Liver (tissue), 9 donors: ENCODE results near the gene ELAVL1. TPM values are rescaled to one million over a fixed set of nuclear protein-coding genes. Genes with fewer than 3 reads are reported as not detected.

ENCODE experiments used
- DNase-seq: peaks from one replicate; pipeline ENCODE4 v3.0.0-alpha.2; 2017; ENCODE audit warnings: low spot score
- H3K27ac ChIP-seq, 2 donors: one replicate each; pipeline ENCODE4 v1.7.0; 2013; ENCODE audit warnings: inconsistent platforms in 2 of 2, low read length in 2 of 2, control low read depth in 1 of 2, low read depth in 1 of 2, mild to moderate bottlenecking in 1 of 2
- H3K27me3 ChIP-seq, 4 donors: one replicate each; pipeline versions ENCODE4 v1.6.1 to v1.7.0; 2013; ENCODE audit warnings: low read length in 3 of 4, inconsistent platforms in 1 of 4, mild to moderate bottlenecking in 1 of 4, moderate library complexity in 1 of 4; ENCODE audit not compliant: control insufficient read depth in 4 of 4, insufficient read depth in 4 of 4
- H3K36me3 ChIP-seq, 4 donors: one replicate each; pipeline versions ENCODE4 v1.6.1 to v1.7.0; 2013; ENCODE audit warnings: low read length in 3 of 4, mild to moderate bottlenecking in 3 of 4, low read depth in 1 of 4, moderate library complexity in 1 of 4; ENCODE audit not compliant: control insufficient read depth in 4 of 4, insufficient read depth in 3 of 4
- H3K4me1 ChIP-seq, 4 donors: one replicate each; pipeline versions ENCODE4 v1.6.1 to v1.7.0; 2013; ENCODE audit warnings: low read length in 3 of 4, mild to moderate bottlenecking in 3 of 4, moderate library complexity in 1 of 4; ENCODE audit not compliant: control insufficient read depth in 4 of 4, insufficient read depth in 4 of 4
- H3K4me3 ChIP-seq, 3 donors: one replicate each; pipeline versions ENCODE4 v1.6.1 to v1.7.0; 2013; ENCODE audit warnings: low read length in 3 of 3, control low read depth in 1 of 3, low read depth in 1 of 3, mild to moderate bottlenecking in 1 of 3
- H3K9ac ChIP-seq, 2 donors: one replicate each; pipeline ENCODE4 v1.7.0; 2013; ENCODE audit warnings: low read length in 2 of 2, mild to moderate bottlenecking in 2 of 2, moderate library complexity in 2 of 2, control low read depth in 1 of 2, low read depth in 1 of 2
- H3K9me3 ChIP-seq, 4 donors: one replicate each; pipeline versions ENCODE4 v1.6.1 to v1.7.0; 2013; ENCODE audit warnings: low read length in 3 of 4; ENCODE audit not compliant: control insufficient read depth in 4 of 4
- EGR1 ChIP-seq, 2 donors: IDR thresholded peaks; 2 replicates each; pipeline ENCODE4 v1.6.1; 2016 to 2018; ENCODE audit warnings: antibody characterized with exemption in 2 of 2, low read depth in 2 of 2
- FOXA1 ChIP-seq: IDR thresholded peaks from 2 replicates; pipeline ENCODE4 v1.6.1; 2016; ENCODE audit warnings: antibody characterized with exemption
- FOXA2 ChIP-seq: IDR thresholded peaks from 2 replicates; pipeline ENCODE4 v1.6.1; 2016; ENCODE audit warnings: antibody characterized with exemption
- GABPA ChIP-seq, 2 donors: IDR thresholded peaks in 1 of 2; conservative IDR thresholded peaks in 1 of 2; 2 replicates each; pipeline ENCODE4 v1.6.1; 2016; ENCODE audit warnings: antibody characterized with exemption in 2 of 2, mild to moderate bottlenecking in 1 of 2, moderate library complexity in 1 of 2
- HNF4A ChIP-seq, 2 donors: conservative IDR thresholded peaks; 2 replicates each; pipeline ENCODE4 v1.6.1; 2016; ENCODE audit warnings: antibody characterized with exemption in 2 of 2, mild to moderate bottlenecking in 2 of 2
- HNF4G ChIP-seq: IDR thresholded peaks from 2 replicates; pipeline ENCODE4 v1.6.1; 2016; ENCODE audit warnings: antibody characterized with exemption
- JUND ChIP-seq, 2 donors: IDR thresholded peaks; 2 replicates each; pipeline ENCODE4 v1.6.1; 2016; ENCODE audit warnings: antibody characterized with exemption in 2 of 2
- NR2F2 ChIP-seq: IDR thresholded peaks from 2 replicates; pipeline ENCODE4 v1.6.1; 2016; ENCODE audit warnings: antibody characterized with exemption
- RAD21 ChIP-seq, 2 donors: IDR thresholded peaks; 2 replicates each; pipeline ENCODE4 v1.6.1; 2016; ENCODE audit warnings: antibody characterized with exemption in 2 of 2, mild to moderate bottlenecking in 2 of 2
- RXRA ChIP-seq, 2 donors: IDR thresholded peaks; 2 replicates each; pipeline ENCODE4 v1.6.1; 2017 to 2018; ENCODE audit warnings: antibody characterized with exemption in 2 of 2, mild to moderate bottlenecking in 1 of 2
- SP1 ChIP-seq: IDR thresholded peaks from 2 replicates; pipeline ENCODE4 v1.6.1; 2018; ENCODE audit warnings: antibody characterized with exemption, mild to moderate bottlenecking
- TAF1 ChIP-seq: conservative IDR thresholded peaks from 2 replicates; pipeline ENCODE4 v1.6.1; 2016; ENCODE audit warnings: antibody characterized with exemption, mild to moderate bottlenecking
- YY1 ChIP-seq: IDR thresholded peaks from 2 replicates; pipeline ENCODE4 v1.6.1; 2016; ENCODE audit warnings: antibody characterized with exemption, mild to moderate bottlenecking
- ZBTB33 ChIP-seq: IDR thresholded peaks from 2 replicates; pipeline ENCODE4 v1.6.1; 2016; ENCODE audit warnings: antibody characterized with exemption
- WGBS: extraction: QIAGEN DNeasy Blood & Tissue Kit; methylation state at CpG from one replicate; pipeline ENCODE4 v1.1.7; 2013; 5-methylcytosine and 5-hydroxymethylcytosine counted together
- polyA plus RNA-seq, 2 donors: library from polyadenylated mRNA; stranded (reverse) in 1 of 2; unstranded in 1 of 2; fragments of 200-250 nt in 1 of 2; fragments of >200 nt in 1 of 2; fragmentation: Nextera tagmentation in 1 of 2; extraction: Ambion mirVana in 1 of 2; gene quantifications; one replicate each; pipeline versions ENCODE4 v1.2.1 to v1.2.3, GENCODE V29; 2013 to 2015
- total RNA-seq, 2 donors: library from RNA; depleted of rRNA; stranded (reverse); fragments of >200 nt; gene quantifications; one replicate each; pipeline ENCODE4 v1.2.3, GENCODE V29; 2014
- TF ChIP-seq, protein P1 (sequence below): fragments of 150-350 bp; IDR thresholded peaks from 2 replicates; pipeline ENCODE4 v1.5.1; 2017; ENCODE audit warnings: improper control_type of control experiment, low read depth, low read length; ENCODE audit not compliant: missing input control
- TF ChIP-seq, protein P2 (sequence below): IDR thresholded peaks from 2 replicates; pipeline ENCODE4 v1.6.1; 2016; ENCODE audit warnings: antibody characterized with exemption
- TF ChIP-seq, protein P3 (sequence below): IDR thresholded peaks from 2 replicates; pipeline ENCODE4 v1.6.1; 2016; ENCODE audit warnings: antibody characterized with exemption, mild to moderate bottlenecking
- TF ChIP-seq, protein P4 (sequence below): IDR thresholded peaks from 2 replicates; pipeline ENCODE4 v1.6.1; 2016; ENCODE audit warnings: antibody characterized with exemption
- donor health status: healthy.
- donor health status: healthy.
- donor health status: healthy.
- donor health status: healthy.
- donor health status: healthy.

Gene ELAVL1
- total and polyA plus RNA-seq, 4 donors: 14.4 to 33.7 (median 19.1) TPM

GRCh38 chr19:8022275-8022674 lies 16.8 kb upstream of the ELAVL1 start:
- no peaks in the 10 kb centered on the region for H3K27me3 ChIP-seq
- H3K4me3 ChIP-seq: no peak overlapping the region
- no peaks in the 10 kb centered on the region for H3K9me3 ChIP-seq
- peaks cover 0 to 21% (median 9%) of the 10 kb centered on the region in 4 donors for H3K4me1 ChIP-seq
- 31% methylated on average over 13 of the region's 13 CpGs for whole genome bisulfite sequencing
- no peaks in the 10 kb centered on the region for H3K36me3 ChIP-seq
- TF ChIP-seq RAD21 (IDR thresholded peaks at IDR 0.05): peak; percentile 61 to 75
- peak; percentile 97 for TF ChIP-seq SP1
- peak in 1 of 2 donors; percentile 71 for TF ChIP-seq GABPA (IDR thresholded peaks at IDR 0.05 in 1 of 2, conservative IDR thresholded peaks at IDR 0.05 in 1 of 2)
- TF ChIP-seq FOXA1: peak; percentile 91
- TF ChIP-seq, protein P1, sequence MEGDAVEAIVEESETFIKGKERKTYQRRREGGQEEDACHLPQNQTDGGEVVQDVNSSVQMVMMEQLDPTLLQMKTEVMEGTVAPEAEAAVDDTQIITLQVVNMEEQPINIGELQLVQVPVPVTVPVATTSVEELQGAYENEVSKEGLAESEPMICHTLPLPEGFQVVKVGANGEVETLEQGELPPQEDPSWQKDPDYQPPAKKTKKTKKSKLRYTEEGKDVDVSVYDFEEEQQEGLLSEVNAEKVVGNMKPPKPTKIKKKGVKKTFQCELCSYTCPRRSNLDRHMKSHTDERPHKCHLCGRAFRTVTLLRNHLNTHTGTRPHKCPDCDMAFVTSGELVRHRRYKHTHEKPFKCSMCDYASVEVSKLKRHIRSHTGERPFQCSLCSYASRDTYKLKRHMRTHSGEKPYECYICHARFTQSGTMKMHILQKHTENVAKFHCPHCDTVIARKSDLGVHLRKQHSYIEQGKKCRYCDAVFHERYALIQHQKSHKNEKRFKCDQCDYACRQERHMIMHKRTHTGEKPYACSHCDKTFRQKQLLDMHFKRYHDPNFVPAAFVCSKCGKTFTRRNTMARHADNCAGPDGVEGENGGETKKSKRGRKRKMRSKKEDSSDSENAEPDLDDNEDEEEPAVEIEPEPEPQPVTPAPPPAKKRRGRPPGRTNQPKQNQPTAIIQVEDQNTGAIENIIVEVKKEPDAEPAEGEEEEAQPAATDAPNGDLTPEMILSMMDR: peak; percentile 29
- peak; percentile 87 to 91 for TF ChIP-seq JUND (IDR thresholded peaks at IDR 0.05)
- TF ChIP-seq HNF4A (conservative IDR thresholded peaks at IDR 0.05): peak; percentile 88 to 90
- TF ChIP-seq FOXA2: peak; percentile 94
- peak; percentile 64 for TF ChIP-seq HNF4G
- peak; percentile 100 for TF ChIP-seq RXRA (IDR thresholded peaks at IDR 0.05)
- TF ChIP-seq NR2F2: peak; percentile 82
- TF ChIP-seq, protein P2, sequence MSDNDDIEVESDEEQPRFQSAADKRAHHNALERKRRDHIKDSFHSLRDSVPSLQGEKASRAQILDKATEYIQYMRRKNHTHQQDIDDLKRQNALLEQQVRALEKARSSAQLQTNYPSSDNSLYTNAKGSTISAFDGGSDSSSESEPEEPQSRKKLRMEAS: peak; percentile 96
- peak; percentile 74 to 86 for TF ChIP-seq EGR1 (IDR thresholded peaks at IDR 0.05; ENCODE audit: low read depth in 2 of 2)
- TF ChIP-seq, protein P3, sequence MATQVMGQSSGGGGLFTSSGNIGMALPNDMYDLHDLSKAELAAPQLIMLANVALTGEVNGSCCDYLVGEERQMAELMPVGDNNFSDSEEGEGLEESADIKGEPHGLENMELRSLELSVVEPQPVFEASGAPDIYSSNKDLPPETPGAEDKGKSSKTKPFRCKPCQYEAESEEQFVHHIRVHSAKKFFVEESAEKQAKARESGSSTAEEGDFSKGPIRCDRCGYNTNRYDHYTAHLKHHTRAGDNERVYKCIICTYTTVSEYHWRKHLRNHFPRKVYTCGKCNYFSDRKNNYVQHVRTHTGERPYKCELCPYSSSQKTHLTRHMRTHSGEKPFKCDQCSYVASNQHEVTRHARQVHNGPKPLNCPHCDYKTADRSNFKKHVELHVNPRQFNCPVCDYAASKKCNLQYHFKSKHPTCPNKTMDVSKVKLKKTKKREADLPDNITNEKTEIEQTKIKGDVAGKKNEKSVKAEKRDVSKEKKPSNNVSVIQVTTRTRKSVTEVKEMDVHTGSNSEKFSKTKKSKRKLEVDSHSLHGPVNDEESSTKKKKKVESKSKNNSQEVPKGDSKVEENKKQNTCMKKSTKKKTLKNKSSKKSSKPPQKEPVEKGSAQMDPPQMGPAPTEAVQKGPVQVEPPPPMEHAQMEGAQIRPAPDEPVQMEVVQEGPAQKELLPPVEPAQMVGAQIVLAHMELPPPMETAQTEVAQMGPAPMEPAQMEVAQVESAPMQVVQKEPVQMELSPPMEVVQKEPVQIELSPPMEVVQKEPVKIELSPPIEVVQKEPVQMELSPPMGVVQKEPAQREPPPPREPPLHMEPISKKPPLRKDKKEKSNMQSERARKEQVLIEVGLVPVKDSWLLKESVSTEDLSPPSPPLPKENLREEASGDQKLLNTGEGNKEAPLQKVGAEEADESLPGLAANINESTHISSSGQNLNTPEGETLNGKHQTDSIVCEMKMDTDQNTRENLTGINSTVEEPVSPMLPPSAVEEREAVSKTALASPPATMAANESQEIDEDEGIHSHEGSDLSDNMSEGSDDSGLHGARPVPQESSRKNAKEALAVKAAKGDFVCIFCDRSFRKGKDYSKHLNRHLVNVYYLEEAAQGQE: peak; percentile 90
- TF ChIP-seq, protein P4, sequence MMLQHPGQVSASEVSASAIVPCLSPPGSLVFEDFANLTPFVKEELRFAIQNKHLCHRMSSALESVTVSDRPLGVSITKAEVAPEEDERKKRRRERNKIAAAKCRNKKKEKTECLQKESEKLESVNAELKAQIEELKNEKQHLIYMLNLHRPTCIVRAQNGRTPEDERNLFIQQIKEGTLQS: peak; percentile 82
- peak; percentile 88 for TF ChIP-seq YY1
- TF ChIP-seq TAF1: no peak
- peak; percentile 96 for TF ChIP-seq ZBTB33
- H3K27ac ChIP-seq: peak overlapping the region in 1 of 2 donors; percentile 53
- DNase-seq: no peak
- H3K9ac ChIP-seq: no peak overlapping the region
